Gastrocnemius medialis (tissue), 4 donors: ENCODE measurements around the gene TOM1. TPM values are rescaled to one million over a fixed set of nuclear protein-coding genes. Genes with fewer than 3 reads are reported as not detected.

ENCODE experiments used
- ATAC-seq, 2 donors: fragments of 150-250 bp; one replicate each; pipeline ENCODE4 v1.9.1; 2016
- DNase-seq, 2 donors: peaks; one replicate each; pipeline ENCODE4 v3.0.0-alpha.2; 2019
- H3K27ac ChIP-seq, 4 donors: fragments of 200-600 bp; sonication (generic); 1 replicate in 1 of 4; 2 replicates in 3 of 4; pipeline ENCODE4 v1.5.1; 2016 to 2018; ENCODE audit warnings: mild to moderate bottlenecking in 2 of 4, moderate library complexity in 1 of 4
- H3K27me3 ChIP-seq, 3 donors: fragments of 200-600 bp; sonication (generic) in 2 of 3; 1 replicate in 1 of 3; 2 replicates in 2 of 3; pipeline versions ENCODE4 v1.5.1 to v1.6.0; 2016 to 2019; ENCODE audit warnings: mild to moderate bottlenecking in 1 of 3, moderate library complexity in 1 of 3
- H3K36me3 ChIP-seq, 2 donors: fragments of 200-600 bp; sonication (generic) in 1 of 2; one replicate each; pipeline ENCODE4 v1.5.1; 2017 to 2018
- H3K4me1 ChIP-seq, 2 donors: fragments of 200-600 bp; sonication (generic) in 1 of 2; one replicate each; pipeline ENCODE4 v1.5.1; 2016 to 2017; ENCODE audit warnings: mild to moderate bottlenecking in 2 of 2
- H3K4me3 ChIP-seq, 4 donors: fragments of 200-600 bp; sonication (generic) in 3 of 4; 1 replicate in 1 of 4; 2 replicates in 3 of 4; pipeline ENCODE4 v1.5.1; 2016 to 2019; ENCODE audit warnings: mild to moderate bottlenecking in 2 of 4
- H3K9me3 ChIP-seq, 3 donors: fragments of 200-600 bp; sonication (generic) in 2 of 3; 1 replicate in 1 of 3; 2 replicates in 2 of 3; pipeline ENCODE4 v1.5.1; 2016 to 2019
- CTCF ChIP-seq, 5 experiments: fragments of 450-650 bp in 3 of 5; fragments of 200-600 bp in 2 of 5; sonication (generic) in 2 of 5; IDR thresholded peaks in 4 of 5; conservative IDR thresholded peaks in 1 of 5; 1 replicate in 4 of 5; 2 replicates in 1 of 5; pipeline ENCODE4 v1.5.1; 2016 to 2019; ENCODE audit warnings: antibody characterized with exemption in 5 of 5, mild to moderate bottlenecking in 3 of 5, moderate library complexity in 3 of 5
- POLR2A ChIP-seq, 2 donors: fragments of 450-650 bp; IDR thresholded peaks; one replicate each; pipeline ENCODE4 v1.6.1; 2017; ENCODE audit warnings: antibody characterized with exemption in 2 of 2, mild to moderate bottlenecking in 2 of 2, moderate library complexity in 2 of 2
- in situ Hi-C, 4 donors: fragments of 200-750 bp; cut with MboI; loops; one replicate each; pipeline versions ENCODE4 v1.15.0 to v1.8.0; 2017; ENCODE audit warnings: low sequenced_read_pairs in 4 of 4
- intact Hi-C: fragments of 100-400 bp; cut with DNase I; formaldehyde crosslinking; loops from one replicate; pipeline ENCODE4 v1.15.1; 2023; ENCODE audit warnings: low total_unique reads
- total RNA-seq, 4 donors: library from RNA; depleted of rRNA; stranded (reverse); fragments of >200 nt; gene quantifications; one replicate each; pipeline versions ENCODE4 v1.1.0 to v1.2.3, GENCODE V29; 2016

The TOM1 gene
- total RNA-seq, 4 donors from 2014 or later: 363 to 609 (median 425) TPM

GRCh38 chr22:35303029-35303624 is 3.4 kb downstream of the TOM1 start:
- Histone ChIP-seq H3K36me3 (no peaks in the 10 kb centered on the region), H3K4me3 (no peak overlapping the region), H3K27me3 (no peaks in the 10 kb centered on the region), H3K4me1 (peaks cover 65 to 68% of the 10 kb centered on the region in 2 donors), H3K27ac (peak overlapping the region; percentile 98 to 99 (median 98)), H3K9me3 (no peaks in the 10 kb centered on the region)
- in situ Hi-C loops (no loop called here), intact Hi-C loops (loop anchor here (5.0 kb wide), 1 partner anchor 1894 kb away; no protein-coding TSS in a partner anchor)
- TF ChIP-seq POLR2A (IDR thresholded peaks at IDR 0.05): peak in 1 of 2 donors; percentile 22
- TF ChIP-seq CTCF (IDR thresholded peaks at IDR 0.05 in 4 of 5, conservative IDR thresholded peaks at IDR 0.05 in 1 of 5): no peak
- ATAC-seq (no peak), DNase-seq (no peak)

- ATAC-seq: peak; percentile 70 to 75
- in situ Hi-C loops: no loop called here
- peak overlapping the region in 1 of 4 donors; percentile 20 for H3K4me3 ChIP-seq
Observed at GRCh38 chr22:35305525-35306070, 5.9 kb downstream of the TOM1 start.

GRCh38 chr22:35306350-35306967 is 6.8 kb downstream of the TOM1 start:
- Histone ChIP-seq H3K27me3 (no peaks in the 10 kb centered on the region), H3K4me1 (peaks cover 81 to 86% of the 10 kb centered on the region in 2 donors), H3K9me3 (no peaks in the 10 kb centered on the region), H3K4me3 (peak overlapping the region in 3 of 4 donors; percentile 0 to 19 (median 12)), H3K27ac (peak overlapping the region; percentile 98 to 99 (median 98)), H3K36me3 (peaks cover 0 to 11% of the 10 kb centered on the region in 2 donors)
- ATAC-seq (peak; percentile 52 to 61), DNase-seq (peak in 1 of 2 donors; percentile 65)
- peak in 1 of 2 donors; percentile 45 for TF ChIP-seq POLR2A (IDR thresholded peaks at IDR 0.05)
- TF ChIP-seq CTCF (IDR thresholded peaks at IDR 0.05 in 4 of 5, conservative IDR thresholded peaks at IDR 0.05 in 1 of 5): no peak
- in situ Hi-C loops (no loop called here), intact Hi-C loops (no loop called here)

More at GRCh38 chr22:35305525-35306070, 5.9 kb downstream of the TOM1 start:
- TF ChIP-seq CTCF (IDR thresholded peaks at IDR 0.05 in 4 of 5, conservative IDR thresholded peaks at IDR 0.05 in 1 of 5): peak in 1 of 5 experiments; percentile 11
- TF ChIP-seq POLR2A (IDR thresholded peaks at IDR 0.05): peak; percentile 58 to 78
- H3K36me3 ChIP-seq: peaks cover 0 to 11% of the 10 kb centered on the region in 2 donors
- peak overlapping the region; percentile 98 to 99 (median 98) for H3K27ac ChIP-seq
- H3K9me3 ChIP-seq: no peaks in the 10 kb centered on the region
- peaks cover 79 to 86% of the 10 kb centered on the region in 2 donors for H3K4me1 ChIP-seq
- intact Hi-C loops: no loop called here
- DNase-seq: peak; percentile 48 to 79
- no peaks in the 10 kb centered on the region for H3K27me3 ChIP-seq

GRCh38 chr22:35307372-35307771 is 7.7 kb downstream of the TOM1 start:
- intact Hi-C loops: no loop called here
- Histone ChIP-seq H3K27me3 (no peaks in the 10 kb centered on the region), H3K27ac (peak overlapping the region; percentile 98 to 99 (median 98)), H3K4me1 (peaks cover 83 to 87% of the 10 kb centered on the region in 2 donors), H3K9me3 (no peaks in the 10 kb centered on the region), H3K36me3 (peaks cover 0 to 11% of the 10 kb centered on the region in 2 donors), H3K4me3 (peak overlapping the region in 2 of 4 donors; percentile 12 to 19)
- ATAC-seq: no peak
- TF ChIP-seq CTCF (IDR thresholded peaks at IDR 0.05 in 4 of 5, conservative IDR thresholded peaks at IDR 0.05 in 1 of 5): no peak
- no peak for TF ChIP-seq POLR2A (IDR thresholded peaks at IDR 0.05)
- no peak for DNase-seq
- in situ Hi-C loops: no loop called here
